H1 (cell line): ENCODE results near the gene GADD45B. TPM values are rescaled to one million over a fixed set of nuclear protein-coding genes. Genes with fewer than 3 reads are reported as not detected.

Source experiments
- CTCF ChIA-PET: fragments of 300-600 bp; sonication (Branson Sonifier 250); formaldehyde crosslinking; loops from one replicate; lab custom pipeline; 2021; ENCODE audit not compliant: partially characterized antibody; lab: Charles Lee
- POLR2A ChIA-PET: fragments of 300-600 bp; sonication (Branson Sonifier 250); formaldehyde crosslinking; loops from one replicate; lab custom pipeline; 2021; ENCODE audit warnings: inconsistent platforms; ENCODE audit not compliant: partially characterized antibody; lab: Charles Lee
- DNase-seq, 2 experiments: peaks; one replicate each; pipeline versions ENCODE4 v3.0.0 to v3.0.0-alpha.2; 2010 to 2022; ENCODE audit warnings: low spot score in 2 of 2, low read depth in 1 of 2, mixed read lengths in 1 of 2
- FAIRE-seq: peaks from 2 replicates; lab custom pipeline; 2011; peaks lifted over from hg19 to GRCh38; lab: Jason Lieb, UNC
- H2AFZ ChIP-seq: 2 replicates; pipeline ENCODE4 v1.8.1; 2012; ENCODE audit warnings: low read length, inconsistent platforms
- H2AK5ac ChIP-seq: 2 replicates; pipeline ENCODE4 v1.6.1; 2013; ENCODE audit warnings: low read depth, low read length
- H2BK120ac ChIP-seq: replicated peaks from 2 replicates; pipeline ENCODE3; 2013; ENCODE audit warnings: low read depth, low read length, inconsistent platforms
- H2BK12ac ChIP-seq: 2 replicates; pipeline ENCODE4 v1.6.1; 2013; ENCODE audit warnings: low read depth, low read length
- H2BK15ac ChIP-seq: 2 replicates; pipeline ENCODE4 v1.6.1; 2013; ENCODE audit warnings: low read length
- H2BK20ac ChIP-seq: 2 replicates; pipeline ENCODE4 v1.6.1; 2013; ENCODE audit warnings: low read length
- H2BK5ac ChIP-seq: 2 replicates; pipeline ENCODE4 v1.6.1; 2013; ENCODE audit warnings: low read depth, low read length
- H3K14ac ChIP-seq: 2 replicates; pipeline ENCODE4 v1.6.1; 2013; ENCODE audit warnings: inconsistent platforms; ENCODE audit not compliant: insufficient read length
- H3K18ac ChIP-seq: 2 replicates; pipeline ENCODE4 v1.6.1; 2013; ENCODE audit warnings: low read length; ENCODE audit errors: extremely low read depth
- H3K23ac ChIP-seq: 2 replicates; pipeline ENCODE4 v1.6.1; 2013; ENCODE audit warnings: inconsistent platforms; ENCODE audit not compliant: insufficient read length
- H3K23me2 ChIP-seq: 2 replicates; pipeline ENCODE4 v1.6.1; 2013; ENCODE audit warnings: low read depth, low read length
- H3K27ac ChIP-seq: 2 replicates; pipeline ENCODE4 v1.6.1; 2011; ENCODE audit warnings: low read depth, low read length, inconsistent platforms
- H3K27me3 ChIP-seq, 4 experiments: replicated peaks in 1 of 4; 1 replicate in 1 of 4; 2 replicates in 3 of 4; pipeline versions ENCODE4 v1.6.1 to v1.8.1; 2011 to 2013; ENCODE audit warnings: low read length in 3 of 4, mild to moderate bottlenecking in 3 of 4, inconsistent platforms in 2 of 4, mixed read lengths in 2 of 4, moderate library complexity in 1 of 4; ENCODE audit not compliant: control insufficient read depth in 3 of 4, insufficient read depth in 3 of 4; ENCODE audit errors: extremely low read depth in 1 of 4
- H3K36me3 ChIP-seq, 4 experiments: 2 replicates each; pipeline versions ENCODE4 v1.6.1 to v1.8.1; 2011 to 2013; ENCODE audit warnings: mild to moderate bottlenecking in 4 of 4, low read length in 3 of 4, moderate library complexity in 2 of 4, control low read depth in 1 of 4, inconsistent platforms in 1 of 4; ENCODE audit not compliant: insufficient read depth in 4 of 4, control insufficient read depth in 2 of 4
- H3K4ac ChIP-seq: replicated peaks from 2 replicates; pipeline ENCODE3; 2013; ENCODE audit warnings: low read length, low read depth, mixed read lengths, inconsistent platforms; ENCODE audit not compliant: insufficient read length
- H3K4me1 ChIP-seq, 4 experiments: replicated peaks in 1 of 4; 1 replicate in 1 of 4; 2 replicates in 3 of 4; pipeline versions ENCODE4 v1.6.1 to v1.8.1; 2011 to 2013; ENCODE audit warnings: low read length in 3 of 4, inconsistent platforms in 2 of 4, mixed read lengths in 1 of 4; ENCODE audit not compliant: insufficient read depth in 4 of 4, control insufficient read depth in 3 of 4
- H3K4me2 ChIP-seq, 2 experiments: 2 replicates each; pipeline versions ENCODE4 v1.6.1 to v1.8.1; 2011 to 2013; ENCODE audit warnings: low read depth in 2 of 2, low read length in 2 of 2, control low read depth in 1 of 2, inconsistent platforms in 1 of 2, mild to moderate bottlenecking in 1 of 2; ENCODE audit not compliant: insufficient read depth in 1 of 2
- H3K4me3 ChIP-seq, 4 experiments: fragments of 200-600, 300-600 bp in 1 of 4; sonication (generic), shearing (Covaris generic), sonication (Bioruptor Twin) in 1 of 4; 2 replicates each; pipeline versions ENCODE4 v1.5.1 to v1.8.1; 2011 to 2016; ENCODE audit warnings: low read length in 4 of 4, low read depth in 3 of 4, control low read depth in 2 of 4, inconsistent platforms in 2 of 4, mild to moderate bottlenecking in 2 of 4, mixed read lengths in 1 of 4, moderate library complexity in 1 of 4; ENCODE audit not compliant: insufficient read depth in 2 of 4; ENCODE audit errors: extremely low read depth in 1 of 4
- H3K56ac ChIP-seq: replicated peaks from 2 replicates; pipeline ENCODE3; 2013; ENCODE audit warnings: low read depth, mild to moderate bottlenecking, mixed read lengths, low read length, inconsistent platforms; ENCODE audit not compliant: insufficient read length
- H3K79me1 ChIP-seq: 2 replicates; pipeline ENCODE4 v1.6.1; 2013; ENCODE audit warnings: low read depth, low read length, control low read depth
- H3K79me2 ChIP-seq, 2 experiments: 2 replicates each; pipeline versions ENCODE4 v1.6.1 to v1.8.1; 2012 to 2013; ENCODE audit warnings: low read length in 2 of 2, mild to moderate bottlenecking in 2 of 2, inconsistent platforms in 1 of 2; ENCODE audit not compliant: insufficient read depth in 2 of 2, control insufficient read depth in 1 of 2
- H3K9ac ChIP-seq, 4 experiments: replicated peaks in 1 of 4; 1 replicate in 1 of 4; 2 replicates in 3 of 4; pipeline versions ENCODE4 v1.6.1 to v1.8.1; 2011 to 2013; ENCODE audit warnings: low read depth in 3 of 4, low read length in 3 of 4, control low read depth in 2 of 4, mild to moderate bottlenecking in 2 of 4, moderate library complexity in 2 of 4, inconsistent platforms in 1 of 4; ENCODE audit errors: extremely low read depth in 1 of 4
- H3K9me3 ChIP-seq, 2 experiments: 2 replicates each; pipeline versions ENCODE4 v1.6.1 to v1.8.1; 2012 to 2013; ENCODE audit warnings: mild to moderate bottlenecking in 2 of 2, moderate library complexity in 2 of 2, control low read depth in 1 of 2, inconsistent platforms in 1 of 2, low read depth in 1 of 2, low read length in 1 of 2, mixed read lengths in 1 of 2; ENCODE audit not compliant: insufficient read depth in 2 of 2
- H4K20me1 ChIP-seq, 2 experiments: replicated peaks in 1 of 2; 2 replicates each; pipeline versions ENCODE3 to v1.8.1; 2011 to 2013; ENCODE audit warnings: inconsistent platforms in 2 of 2, low read length in 2 of 2, mild to moderate bottlenecking in 1 of 2; ENCODE audit not compliant: insufficient read depth in 2 of 2, control insufficient read depth in 1 of 2
- H4K5ac ChIP-seq: 2 replicates; pipeline ENCODE4 v1.6.1; 2013; ENCODE audit warnings: low read length, low read depth, mixed read lengths, inconsistent platforms; ENCODE audit not compliant: insufficient read length
- H4K8ac ChIP-seq: 2 replicates; pipeline ENCODE4 v1.8.0; 2013; ENCODE audit warnings: mild to moderate bottlenecking, moderate library complexity, low read length, inconsistent platforms; ENCODE audit not compliant: insufficient read depth; ENCODE audit errors: extremely low read depth
- H4K91ac ChIP-seq: replicated peaks from 2 replicates; pipeline ENCODE3; 2013; ENCODE audit warnings: low read length, mixed read lengths, inconsistent platforms; ENCODE audit not compliant: insufficient read length
- POLR2AphosphoS5 ChIP-seq: IDR thresholded peaks from 2 replicates; pipeline ENCODE4 v1.6.1; 2011; ENCODE audit warnings: low read depth, low read length
- SP2 ChIP-seq: IDR thresholded peaks from 2 replicates; pipeline ENCODE4 v1.6.1; 2012; ENCODE audit warnings: mild to moderate bottlenecking, low read length, inconsistent platforms
- SUZ12 ChIP-seq: fragments of 200-600 bp; sonication (generic); IDR thresholded peaks from 2 replicates; pipeline ENCODE4 v1.6.1; 2012; ENCODE audit warnings: mild to moderate bottlenecking, inconsistent platforms, low read length, moderate library complexity, mixed read lengths
- USF2 ChIP-seq: IDR thresholded peaks from 2 replicates; pipeline ENCODE4 v1.6.1; 2011; ENCODE audit warnings: low read length, improper control_type of control experiment
- WGBS, 2 experiments: shearing (Covaris generic) in 1 of 2; methylation state at CpG; one replicate each; pipeline versions ENCODE4 v1.1.6 to v1.1.7; 2013 to 2015; ENCODE audit warnings: low lambda C conversion rate in 2 of 2, mixed read lengths in 2 of 2, inconsistent platforms in 1 of 2, low coverage in 1 of 2, missing lambda C conversion rate in 1 of 2; ENCODE audit not compliant: insufficient replicate concordance in 2 of 2, insufficient coverage in 1 of 2, insufficient read length in 1 of 2; ENCODE audit errors: extremely low coverage in 1 of 2, missing lambda C conversion rate in 1 of 2; 5-methylcytosine and 5-hydroxymethylcytosine counted together
- polyA plus RNA-seq, 7 experiments: library from polyadenylated mRNA; depleted of rRNA in 3 of 7; stranded (reverse) in 5 of 7; unstranded in 2 of 7; fragments of >200 nt in 5 of 7; fragments of 200-250 nt in 2 of 7; gene quantifications; 1 replicate in 5 of 7; 2 replicates in 1 of 7; 4 replicates in 1 of 7; pipeline versions ENCODE4 v1.2.1 to v1.2.3, GENCODE V29; 2011 to 2013; ENCODE audit warnings: missing spikeins in 2 of 7, mixed read lengths in 2 of 7
- total RNA-seq: library from RNA; stranded (reverse); fragmentation: NEBNext Ultra II Directional; extraction: Animal tissue kit (Norgen Biotek cat#: 25700); gene quantifications from 2 replicates; pipeline ENCODE4 v1.2.1, GENCODE V29; 2021

GADD45B gene
- total and polyA plus RNA-seq, 2 of the 8 experiments (the other 6 are each of a cell fraction or from before 2014, with no cell fraction given) = 7.4 to 11.4 TPM

- ChIA-PET POLR2A (interaction anchor here (0.9 to 9.5 kb wide), 4 partner anchors 10 to 35 kb away, joined by 3 to 84 read pairs (median 3); partner anchors contain the start of genes GADD45B and TIMM13), CTCF (interaction anchor here (0.9 to 1.9 kb wide), 4 partner anchors 13 to 179 kb away, joined by 3 to 6 read pairs (median 4); no protein-coding TSS in a partner anchor)
- Histone ChIP-seq H3K23ac (no peak overlapping the region), H4K20me1 (peaks cover 19 to 29% of the 10 kb centered on the region in 2 experiments), H3K79me1 (peaks cover 13% of the 10 kb centered on the region), H3K14ac (no peak overlapping the region), H3K18ac (no peak overlapping the region), H3K4me2 (no peak overlapping the region), H2BK5ac (no peak overlapping the region; the same call in 1 of the 2 replicates), H2BK120ac (no peak overlapping the region), H2BK20ac (no peak overlapping the region), H4K91ac (no peak overlapping the region), H3K9me3 (no peaks in the 10 kb centered on the region), H3K27me3 (no peaks in the 10 kb centered on the region), H3K56ac (no peak overlapping the region), H3K4ac (no peak overlapping the region), H2AK5ac (no peak overlapping the region), H2BK15ac (no peak overlapping the region), H4K8ac (no peak overlapping the region), H3K4me3 (no peak overlapping the region), H4K5ac (no peak overlapping the region), H3K79me2 (peaks cover 0 to 29% of the 10 kb centered on the region in 2 experiments; a peak in 1 of 4 replicates), H2BK12ac (no peak overlapping the region), H3K27ac (no peak overlapping the region), H3K23me2 (peaks cover 4% of the 10 kb centered on the region; the same call in 1 of the 2 replicates), H3K9ac (no peak overlapping the region), H2AFZ (no peak overlapping the region), H3K4me1 (peaks cover 0 to under 1% (median 0%) of the 10 kb centered on the region in 4 experiments; a peak in 1 of 7 replicates), H3K36me3 (peaks cover 14 to 53% (median 36%) of the 10 kb centered on the region in 4 experiments)
- 91% methylated on average over 25 of the region's 26 CpGs; no CpG with 5 or more reads in 1 of the 2 experiments for WGBS, 2 experiments
- FAIRE-seq (no peak), DNase-seq (no peak)
- TF ChIP-seq POLR2AphosphoS5 (no peak), SUZ12 (no peak), USF2 (no peak), SP2 (no peak)
Observed at GRCh38 chr19:2441096-2441752, 34.7 kb upstream of the GADD45B start.
